ENCODE results near the gene CLK3.

CLK3 gene

DNA sequence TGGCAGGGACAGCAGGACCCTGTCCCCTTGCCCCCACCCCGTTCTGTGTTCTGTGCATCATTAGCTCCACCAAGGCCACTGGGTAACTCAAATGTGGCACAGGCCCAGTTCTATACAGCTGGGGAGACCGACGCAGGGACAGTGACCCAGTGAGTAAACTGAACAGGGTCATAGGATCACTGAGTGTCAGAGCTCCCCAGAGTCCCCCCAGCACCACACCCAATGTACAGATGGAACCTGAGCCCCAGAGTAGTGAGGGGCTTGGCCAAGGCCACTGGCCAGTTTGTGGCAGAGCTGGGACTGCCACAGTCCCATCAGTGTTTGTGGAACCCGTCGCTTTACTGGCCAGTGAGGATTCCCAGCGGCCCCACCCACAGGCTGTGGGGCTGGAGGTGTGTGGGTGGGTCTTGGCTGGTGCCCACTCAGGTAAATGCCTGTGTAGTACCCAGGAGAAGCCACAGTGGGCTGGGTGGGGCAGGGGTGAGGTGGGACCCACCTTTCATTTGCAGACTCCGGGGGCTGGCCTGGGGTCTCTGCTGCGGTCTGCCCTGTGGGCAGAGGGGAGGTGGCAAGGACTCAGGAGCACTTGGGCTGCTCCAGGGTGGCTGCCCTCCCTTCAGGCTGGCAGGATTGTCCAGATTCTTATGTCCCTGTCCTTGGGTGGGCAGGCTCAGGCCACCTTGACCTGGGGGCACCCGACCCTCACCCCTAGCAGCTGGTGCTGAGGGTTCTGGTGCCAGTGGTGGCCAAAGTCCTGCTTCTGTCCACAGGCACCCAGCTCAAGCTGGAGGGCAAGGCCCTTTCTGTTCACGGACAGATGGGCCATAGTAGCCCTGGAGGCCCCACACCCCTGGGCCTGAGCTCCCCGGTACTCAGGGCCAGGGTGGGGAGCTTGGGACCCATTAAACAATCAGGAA is 11.6 kb upstream of the CLK3 start:
- no peak for DNase-seq

- no peak for DNase-seq
Measured at GRCh38 chr15:74604983-74605794, 10.4 kb upstream of the CLK3 start.

GRCh38 chr15:74605795-74606150 is 9.9 kb upstream of the CLK3 start:
- DNase-seq, result no peak

DNA sequence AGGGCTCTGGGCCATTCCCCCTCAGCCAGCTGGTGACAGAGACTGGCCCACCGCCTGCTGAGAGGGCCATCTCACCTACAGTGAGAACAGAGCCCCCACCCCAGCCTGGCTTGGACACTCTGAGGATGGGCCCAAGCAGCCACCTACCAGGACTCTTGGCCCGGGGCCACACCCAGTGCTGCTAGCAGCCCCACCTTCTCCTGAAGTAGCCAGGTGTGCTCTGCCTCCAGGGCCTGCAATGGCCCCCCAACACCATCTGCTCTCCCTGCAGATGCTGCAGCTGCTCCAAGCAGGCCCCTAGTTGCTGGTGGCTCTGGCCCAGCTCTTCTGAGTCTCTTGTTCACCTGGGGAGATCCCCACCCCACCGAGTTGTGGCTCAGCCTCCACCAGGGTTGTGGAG is 6.8 kb upstream of the CLK3 start:
- no peak for DNase-seq

- no peak for DNase-seq
Measured at GRCh38 chr15:74609938-74610301, 5.7 kb upstream of the CLK3 start.

- no peak for DNase-seq
Measured at GRCh38 chr15:74610302-74610951, 5.2 kb upstream of the CLK3 start.

DNA sequence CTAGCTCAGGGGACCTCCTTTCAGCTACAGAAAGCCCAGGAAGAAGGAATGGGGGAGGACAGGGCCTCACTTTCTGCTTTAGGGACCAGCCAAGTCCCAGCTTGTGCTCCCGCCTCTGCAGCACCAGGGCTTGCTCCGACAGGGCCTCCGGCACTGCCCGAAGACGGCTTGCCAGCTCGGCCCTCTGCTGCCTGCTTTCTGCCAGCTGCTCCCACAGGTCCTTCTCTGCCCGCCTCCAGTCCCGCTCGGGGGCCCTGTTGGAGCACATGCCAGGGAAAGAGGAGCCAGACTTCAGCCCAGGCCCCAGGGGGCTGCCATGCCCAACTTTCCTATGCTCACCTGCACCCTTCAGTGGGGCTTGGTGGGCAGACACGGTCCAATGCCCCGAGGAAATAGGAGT is 4.3 kb upstream of the CLK3 start:
- no peak for DNase-seq

- no peak for DNase-seq
Measured at GRCh38 chr15:74611834-74612233, 3.8 kb upstream of the CLK3 start.

DNA sequence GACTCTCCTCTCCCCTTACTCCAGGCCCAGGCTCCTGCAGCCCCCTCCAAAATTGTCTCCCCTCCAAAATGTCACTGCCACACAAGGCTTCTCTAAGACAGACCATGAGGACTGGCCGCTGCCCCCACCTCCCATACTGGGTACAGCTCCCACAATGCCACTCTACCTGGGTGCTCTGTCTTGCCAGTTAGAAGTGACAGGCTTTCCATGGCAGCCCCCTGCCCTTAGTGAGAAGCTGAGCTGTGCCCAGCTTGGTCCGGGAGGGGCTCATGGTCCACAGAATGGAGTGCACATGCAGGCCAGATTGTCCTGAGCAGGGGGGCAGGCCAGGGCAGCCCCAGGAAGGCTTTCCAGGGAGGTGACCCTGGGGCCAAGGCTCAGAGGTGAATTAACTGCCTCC is 3.0 kb upstream of the CLK3 start:
- DNase-seq, result no peak

DNA sequence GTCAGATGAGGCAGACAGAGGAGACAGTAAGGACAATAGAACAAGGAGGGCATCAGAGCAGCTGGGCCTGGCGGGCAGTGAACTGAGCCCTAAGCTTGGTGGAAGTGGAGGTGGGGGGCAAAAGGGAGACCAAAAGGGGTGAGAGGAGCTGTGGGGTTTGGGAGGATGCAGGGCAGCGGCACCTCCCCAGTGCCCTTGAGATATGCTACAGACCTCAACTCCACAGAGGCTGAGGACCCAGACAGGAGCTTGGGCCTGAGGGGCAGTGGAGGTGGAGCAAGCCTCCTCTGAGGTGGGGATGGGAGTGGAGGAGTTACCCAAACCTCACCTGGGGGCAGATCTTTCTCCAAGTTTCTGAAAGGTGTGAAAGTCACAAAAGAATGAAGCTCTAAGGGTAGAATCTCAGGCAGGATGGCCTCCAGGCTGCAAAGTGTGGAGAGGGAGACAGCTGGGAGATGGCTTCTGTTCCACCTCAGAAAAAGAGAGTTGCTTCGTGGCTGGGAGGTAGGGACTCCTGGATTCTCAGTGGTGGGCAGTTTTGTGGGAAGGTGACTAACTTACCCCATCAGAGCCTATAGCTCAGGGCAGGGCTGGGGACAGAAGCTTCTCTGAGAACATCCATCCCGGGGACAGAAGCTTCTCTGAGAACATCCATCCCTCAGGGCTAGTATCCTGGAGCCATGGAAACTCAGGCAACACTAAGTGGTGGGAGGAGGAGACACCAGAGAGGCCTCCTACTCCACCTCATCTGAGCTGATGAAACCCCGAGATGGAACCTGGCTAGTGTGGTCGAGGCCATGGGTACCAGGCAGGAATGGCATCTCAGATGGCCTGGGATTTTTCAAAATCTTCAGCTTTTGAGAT is 2.3 kb upstream of the CLK3 start:
- DNase-seq, result no peak

DNA sequence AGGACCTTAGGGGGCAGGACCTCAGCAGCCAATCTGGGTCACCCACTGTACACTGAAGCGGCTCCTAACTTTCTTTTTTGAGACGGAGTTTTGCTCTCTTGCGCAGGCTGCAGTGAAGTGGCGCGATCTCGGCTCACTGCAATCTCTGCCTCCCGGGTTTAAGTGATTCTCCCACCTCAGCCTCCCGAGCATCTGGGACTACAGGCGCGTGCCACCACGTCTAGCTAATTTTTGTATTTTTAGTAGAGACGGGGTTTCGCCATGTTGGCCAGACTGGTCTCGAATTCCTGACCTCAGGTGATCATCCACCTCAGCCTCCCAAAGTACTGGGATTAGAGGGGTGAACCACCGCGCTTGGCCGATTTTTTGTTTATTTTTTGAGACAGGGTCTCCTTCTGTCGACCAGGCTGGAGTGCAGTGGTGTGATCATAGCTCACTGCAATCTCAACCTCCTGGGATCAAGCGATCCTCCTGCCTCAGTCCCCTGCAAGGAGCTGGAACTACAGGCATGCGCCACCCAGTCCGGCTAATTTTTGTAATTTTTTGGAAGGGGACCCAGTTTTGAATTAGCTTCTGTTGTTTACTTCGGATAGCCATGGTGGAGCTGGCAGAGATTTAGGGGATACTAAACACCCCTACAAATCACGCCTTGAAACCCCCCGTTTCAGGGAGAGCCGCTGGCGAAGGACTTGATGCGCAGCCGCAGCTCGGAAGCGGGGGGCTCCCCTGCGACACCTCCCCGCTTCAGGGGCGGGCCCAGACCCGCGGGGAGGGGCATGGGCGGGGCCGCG is 1.5 kb upstream of the CLK3 start:
- DNase-seq, result no peak

DNA sequence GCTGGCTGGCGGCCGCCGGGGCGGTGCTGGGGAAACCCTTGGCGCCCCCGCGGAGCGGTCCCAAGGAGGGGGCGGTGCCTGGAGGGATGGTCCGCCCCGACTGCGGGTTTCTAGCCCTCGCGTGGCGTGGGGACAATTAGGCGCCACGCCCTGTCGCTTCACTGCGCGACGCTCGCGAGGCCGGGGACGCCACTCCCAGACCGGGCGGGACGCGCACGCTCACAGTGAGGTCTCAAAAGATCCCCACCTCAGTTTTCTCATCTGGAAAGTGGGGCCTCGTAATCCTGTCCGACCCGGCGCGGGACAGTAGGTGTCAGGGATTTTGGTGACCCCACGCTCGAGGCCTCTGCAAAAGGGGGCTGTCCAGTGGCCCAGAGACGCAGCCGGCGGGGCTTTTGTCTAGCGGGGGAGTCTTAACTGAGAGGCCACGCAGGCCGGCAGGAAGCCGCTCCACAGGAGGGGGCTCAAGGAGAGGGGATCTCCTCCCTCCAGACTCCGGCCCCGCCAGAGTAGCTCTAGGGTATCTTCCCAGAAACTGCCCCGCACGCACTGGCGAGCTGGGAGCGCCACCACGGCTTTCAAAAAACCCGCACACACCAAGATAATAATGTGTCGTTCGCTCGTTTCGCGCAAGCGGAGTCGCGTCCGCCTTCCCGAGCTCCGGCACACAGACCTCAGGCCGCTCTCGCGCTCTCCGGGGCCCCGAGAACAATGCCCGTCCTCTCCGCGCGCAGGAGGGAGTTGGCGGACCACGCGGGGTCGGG is 710 bp upstream of the CLK3 start:
- DNase-seq, result peak; percentile 93

GRCh38 chr15:74616366-74616939 is 817 bp downstream of the CLK3 start:
- DNase-seq, result peak; percentile 72

DNA sequence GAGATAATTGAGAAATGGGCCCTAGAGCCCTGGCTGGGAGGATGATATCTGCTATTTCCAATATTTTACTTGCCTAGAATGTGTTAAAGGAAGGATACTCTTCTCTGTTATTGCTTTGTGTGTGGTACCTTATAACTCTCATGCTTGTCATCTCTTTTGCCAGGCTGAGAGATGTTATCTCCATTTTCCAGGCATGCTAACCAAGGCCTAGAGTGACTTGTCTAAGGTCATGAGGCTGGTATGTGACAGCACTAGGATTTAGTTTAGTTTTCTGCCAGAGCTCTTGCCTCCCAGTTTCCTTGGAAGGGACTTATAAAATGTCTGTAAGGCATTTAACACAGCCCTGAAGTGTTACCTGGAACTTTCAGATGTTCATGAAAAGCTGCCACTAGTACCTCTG is 1.4 kb downstream of the CLK3 start:
- no peak for DNase-seq

DNA sequence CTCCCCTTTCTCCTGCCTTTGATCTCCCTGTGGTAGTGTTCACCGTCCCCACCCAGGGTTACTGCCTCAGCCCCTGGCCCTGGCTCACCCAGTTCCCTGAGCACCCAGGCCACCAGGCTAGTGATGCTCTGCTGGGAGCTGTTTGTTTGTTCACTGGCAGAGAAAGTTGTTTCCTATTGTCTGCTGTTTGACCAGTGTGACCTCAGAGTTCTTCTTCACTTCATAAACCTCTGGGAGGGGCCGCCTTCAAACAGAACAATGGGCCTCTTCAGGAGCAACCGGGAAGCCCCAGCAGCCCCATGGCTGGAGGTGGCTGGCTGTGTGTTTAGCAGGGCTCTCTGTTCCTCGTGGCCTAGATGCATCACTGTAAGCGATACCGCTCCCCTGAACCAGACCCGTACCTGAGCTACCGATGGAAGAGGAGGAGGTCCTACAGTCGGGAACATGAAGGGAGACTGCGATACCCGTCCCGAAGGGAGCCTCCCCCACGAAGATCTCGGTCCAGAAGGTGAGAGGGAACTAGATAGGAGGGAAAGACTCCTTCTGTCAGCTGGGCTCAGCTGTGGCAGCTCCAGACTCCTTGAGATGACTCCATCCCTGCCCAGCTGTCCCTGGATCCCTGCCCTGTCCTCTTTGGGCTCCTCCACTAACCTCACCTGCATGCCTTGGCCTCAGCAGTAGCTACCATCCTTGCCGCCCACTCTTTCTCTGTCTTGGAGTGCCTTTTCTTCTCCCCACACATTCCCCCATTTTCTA is 3.4 kb downstream of the CLK3 start:
- DNase-seq, result no peak

- DNase-seq, result no peak
Measured at GRCh38 chr15:74619916-74620635, 4.4 kb downstream of the CLK3 start.

DNA sequence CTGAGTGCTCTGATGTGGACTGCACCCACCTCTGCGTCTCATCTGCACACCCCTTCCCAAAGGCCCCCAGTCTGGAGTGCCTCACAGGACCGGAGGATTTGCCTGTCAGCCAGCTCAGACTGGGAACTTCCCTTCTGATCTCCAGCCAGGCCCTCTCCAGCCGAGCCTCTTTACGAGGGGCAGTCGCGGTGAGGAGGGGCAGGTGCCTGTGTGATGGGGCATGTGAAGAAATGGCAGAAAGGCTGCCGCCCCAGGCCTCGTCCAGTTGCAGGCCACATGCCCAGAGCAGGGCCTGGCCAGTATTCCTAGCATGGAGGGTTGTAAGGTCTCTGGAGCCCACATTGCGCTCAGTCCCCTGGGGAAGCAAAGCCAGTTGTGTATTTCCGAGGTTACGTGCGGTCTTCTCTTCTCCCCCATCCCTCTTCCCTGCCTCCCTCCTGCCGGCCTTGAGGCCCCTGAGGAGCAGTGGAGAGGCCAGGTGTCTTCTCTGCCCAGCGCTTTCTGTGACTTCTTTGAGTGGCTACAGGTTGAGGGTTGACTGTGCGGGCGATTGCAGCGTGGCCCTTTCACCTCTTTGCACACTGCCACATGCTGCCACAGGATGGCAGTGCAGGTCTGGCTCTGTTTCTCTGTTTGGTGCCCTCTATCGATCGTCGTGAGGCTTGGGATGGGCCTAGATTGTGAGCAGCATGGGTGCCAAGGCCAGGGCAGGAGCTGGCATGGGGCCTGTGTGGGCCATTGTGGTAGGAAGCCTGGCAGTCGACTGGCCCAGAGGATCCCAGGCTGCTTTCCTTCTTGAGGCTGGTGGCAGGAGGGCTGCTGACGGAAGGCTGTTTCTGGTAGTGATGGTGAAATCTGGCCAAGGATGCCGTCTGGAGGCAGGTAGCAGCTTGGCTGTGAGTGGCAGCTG is 5.3 kb downstream of the CLK3 start:
- DNase-seq, result peak; percentile 68

DNA sequence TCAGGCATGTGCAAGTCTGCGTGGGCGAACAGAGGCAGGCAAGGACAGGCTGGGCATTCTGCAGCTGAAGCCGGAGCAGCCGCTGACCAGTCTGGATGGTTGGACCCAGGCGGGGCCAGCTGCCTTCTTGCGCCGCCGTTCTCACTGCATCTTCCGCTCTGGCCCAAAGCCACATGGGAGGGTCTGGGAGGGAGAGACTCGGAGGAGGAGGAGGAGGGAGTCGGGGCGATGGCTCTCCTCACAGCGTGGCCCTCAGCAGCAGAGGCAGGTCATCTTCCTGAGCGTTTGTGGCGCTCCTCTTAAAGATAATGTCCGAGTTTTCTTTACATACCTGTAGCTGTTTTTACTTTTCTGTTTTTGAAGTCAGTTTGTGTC is 5.9 kb downstream of the CLK3 start:
- DNase-seq, result no peak
